ENCODE results near the gene USP9Y. TPM values are rescaled to one million over a fixed set of nuclear protein-coding genes. Genes with fewer than 3 reads are reported as not detected.

Gene USP9Y
- total RNA-seq, 1 donor from 2014 or later = not detected

DNA sequence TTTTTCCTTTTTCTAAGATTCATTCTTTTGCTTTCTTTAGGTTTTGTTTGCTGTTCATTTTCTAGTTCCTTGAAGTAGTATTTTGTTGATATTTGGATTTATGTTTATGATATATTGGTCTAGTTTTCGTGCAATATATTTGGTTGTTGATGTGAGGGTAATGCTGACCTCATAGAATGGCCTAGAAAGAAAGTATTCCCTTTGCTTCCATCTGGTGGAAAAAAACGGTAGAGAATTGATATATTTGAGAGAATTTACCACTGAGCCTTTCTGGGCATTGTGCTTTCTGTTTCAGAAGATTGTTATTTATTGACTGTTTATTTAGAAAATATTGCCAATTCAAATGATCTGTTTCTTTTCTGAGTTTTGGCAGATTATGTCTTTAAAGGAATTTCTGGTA is 9.4 kb downstream of the USP9Y start:
- Mint-ChIP-seq H3K4me1 (ENCODE audit: unreplicated experiment) (no peaks in the 10 kb centered on the region), H3K27ac (ENCODE audit: unreplicated experiment) (no peak overlapping the region), H3K27me3 (ENCODE audit: unreplicated experiment) (no peaks in the 10 kb centered on the region), H3K9me3 (ENCODE audit: unreplicated experiment) (no peaks in the 10 kb centered on the region), H3K4me3 (ENCODE audit: unreplicated experiment) (no peak overlapping the region), H3K36me3 (ENCODE audit: unreplicated experiment) (no peaks in the 10 kb centered on the region)
- TF ChIP-seq CTCF (IDR thresholded peaks at IDR 0.05) = no peak
- DNase-seq (ENCODE audit: extremely low spot score, unreplicated experiment) = no peak

- DNase-seq (ENCODE audit: extremely low spot score, unreplicated experiment) = no peak
- no peak for TF ChIP-seq CTCF (IDR thresholded peaks at IDR 0.05)
- H3K9me3 Mint-ChIP-seq (ENCODE audit: unreplicated experiment) = no peaks in the 10 kb centered on the region
- H3K4me3 Mint-ChIP-seq (ENCODE audit: unreplicated experiment) = no peak overlapping the region
- no peaks in the 10 kb centered on the region for H3K27me3 Mint-ChIP-seq (ENCODE audit: unreplicated experiment)
- H3K36me3 Mint-ChIP-seq (ENCODE audit: unreplicated experiment) = no peaks in the 10 kb centered on the region
- H3K27ac Mint-ChIP-seq (ENCODE audit: unreplicated experiment) = no peak overlapping the region
- H3K4me1 Mint-ChIP-seq (ENCODE audit: unreplicated experiment) = no peaks in the 10 kb centered on the region
These were observed 14.3 kb downstream of the USP9Y start for GRCh38 chrY:12715376-12715775.

DNA sequence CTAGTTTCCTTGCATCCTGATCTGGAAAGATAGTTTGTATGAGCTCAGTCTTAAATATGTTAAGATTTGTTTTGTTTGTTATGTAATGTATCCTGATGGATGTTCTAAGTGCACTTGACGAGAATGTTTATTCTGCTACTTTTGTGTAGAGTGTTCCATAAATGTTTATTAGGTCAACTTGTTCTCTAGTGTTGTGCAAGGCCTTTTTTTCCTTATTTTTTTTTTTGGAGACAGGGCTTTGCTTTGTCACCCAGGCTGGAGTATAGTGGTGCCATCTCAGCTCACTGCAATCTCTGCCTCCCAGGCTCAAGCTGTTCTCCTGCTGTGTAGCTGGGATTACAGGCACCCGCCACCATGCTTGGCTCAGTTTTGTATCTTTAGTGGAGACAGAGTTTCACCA is 28.7 kb downstream of the USP9Y start:
- no peak for DNase-seq (ENCODE audit: extremely low spot score, unreplicated experiment)
- H3K27ac Mint-ChIP-seq (ENCODE audit: unreplicated experiment) = no peak overlapping the region
- H3K4me3 Mint-ChIP-seq (ENCODE audit: unreplicated experiment) = no peak overlapping the region
- no peaks in the 10 kb centered on the region for H3K36me3 Mint-ChIP-seq (ENCODE audit: unreplicated experiment)
- H3K9me3 Mint-ChIP-seq (ENCODE audit: unreplicated experiment) = no peaks in the 10 kb centered on the region
- no peak for TF ChIP-seq CTCF (IDR thresholded peaks at IDR 0.05)
- no peaks in the 10 kb centered on the region for H3K4me1 Mint-ChIP-seq (ENCODE audit: unreplicated experiment)
- H3K27me3 Mint-ChIP-seq (ENCODE audit: unreplicated experiment) = no peaks in the 10 kb centered on the region

- TF ChIP-seq CTCF (IDR thresholded peaks at IDR 0.05) = no peak
- H3K27ac Mint-ChIP-seq (ENCODE audit: unreplicated experiment) = no peak overlapping the region
- no peaks in the 10 kb centered on the region for H3K4me1 Mint-ChIP-seq (ENCODE audit: unreplicated experiment)
- H3K27me3 Mint-ChIP-seq (ENCODE audit: unreplicated experiment) = no peaks in the 10 kb centered on the region
- no peaks in the 10 kb centered on the region for H3K36me3 Mint-ChIP-seq (ENCODE audit: unreplicated experiment)
- H3K4me3 Mint-ChIP-seq (ENCODE audit: unreplicated experiment) = no peak overlapping the region
- DNase-seq (ENCODE audit: extremely low spot score, unreplicated experiment) = no peak
- no peaks in the 10 kb centered on the region for H3K9me3 Mint-ChIP-seq (ENCODE audit: unreplicated experiment)
These were observed 32.6 kb downstream of the USP9Y start for GRCh38 chrY:12733625-12734024.

DNA sequence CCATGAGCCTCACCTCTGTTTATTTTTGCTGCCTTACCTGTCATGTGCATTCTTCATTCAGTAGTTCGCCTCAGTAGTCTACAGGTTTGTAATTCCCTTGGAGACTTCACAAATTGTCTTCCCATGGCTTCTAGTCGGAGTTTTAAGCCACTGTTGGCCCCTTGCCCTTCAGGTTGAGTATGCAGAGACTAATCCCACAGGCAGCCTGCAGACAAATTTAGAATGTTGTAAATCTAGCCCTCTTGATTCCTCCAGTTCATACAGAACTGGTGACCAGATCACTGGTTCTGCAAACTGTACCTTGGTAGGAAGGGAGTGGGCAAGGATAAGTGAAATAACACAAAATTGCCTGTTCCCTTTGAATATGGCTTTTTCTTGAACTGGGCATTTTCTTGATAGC is 33.0 kb downstream of the USP9Y start:
- Mint-ChIP-seq H3K4me1 (ENCODE audit: unreplicated experiment) (no peaks in the 10 kb centered on the region), H3K27me3 (ENCODE audit: unreplicated experiment) (no peaks in the 10 kb centered on the region), H3K9me3 (ENCODE audit: unreplicated experiment) (no peaks in the 10 kb centered on the region), H3K36me3 (ENCODE audit: unreplicated experiment) (no peaks in the 10 kb centered on the region), H3K27ac (ENCODE audit: unreplicated experiment) (no peak overlapping the region), H3K4me3 (ENCODE audit: unreplicated experiment) (no peak overlapping the region)
- no peak for TF ChIP-seq CTCF (IDR thresholded peaks at IDR 0.05)
- DNase-seq (ENCODE audit: extremely low spot score, unreplicated experiment) = no peak

Measured in osteocyte (in vitro differentiated cells).